SK-N-SH (cell line): ENCODE results near the gene CDH12.

Source experiments
- CTCF ChIP-seq: fragments of 200-600 bp; sonication (generic); IDR thresholded peaks from 2 replicates; pipeline ENCODE4 v1.6.1; 2017; ENCODE audit warnings: antibody characterized with exemption, mild to moderate bottlenecking, moderate library complexity
- ELF1 ChIP-seq: IDR thresholded peaks from 2 replicates; pipeline ENCODE4 v1.4.0; 2012
- EZH2phosphoT487 ChIP-seq: fragments of 200-600 bp; sonication (generic); IDR thresholded peaks from 2 replicates; pipeline ENCODE4 v1.6.1; 2017; ENCODE audit warnings: low read depth, mixed run types, mild to moderate bottlenecking, antibody characterized with exemption, moderate library complexity, borderline replicate concordance
- FOXM1 ChIP-seq: IDR thresholded peaks from 2 replicates; pipeline ENCODE4 v1.4.0; 2012; ENCODE audit warnings: low read depth, mild to moderate bottlenecking
- GABPA ChIP-seq: IDR thresholded peaks from 2 replicates; pipeline ENCODE4 v1.4.0; 2012; ENCODE audit warnings: low read depth, mild to moderate bottlenecking
- RAD21 ChIP-seq: IDR thresholded peaks from 2 replicates; pipeline ENCODE4 v1.6.1; 2012; ENCODE audit warnings: mild to moderate bottlenecking, low read length
- YY1 ChIP-seq: IDR thresholded peaks from 2 replicates; pipeline ENCODE4 v1.4.0; 2012; ENCODE audit warnings: low read depth, mild to moderate bottlenecking
- TF ChIP-seq, protein P1 (sequence below): IDR thresholded peaks from 2 replicates; pipeline ENCODE4 v1.4.0; 2012; ENCODE audit warnings: low read depth, borderline replicate concordance

- TF ChIP-seq FOXM1 = no peak
- no peak for TF ChIP-seq YY1
- no peak for TF ChIP-seq CTCF
- no peak for TF ChIP-seq RAD21
- no peak for TF ChIP-seq EZH2phosphoT487
- TF ChIP-seq, protein P1, sequence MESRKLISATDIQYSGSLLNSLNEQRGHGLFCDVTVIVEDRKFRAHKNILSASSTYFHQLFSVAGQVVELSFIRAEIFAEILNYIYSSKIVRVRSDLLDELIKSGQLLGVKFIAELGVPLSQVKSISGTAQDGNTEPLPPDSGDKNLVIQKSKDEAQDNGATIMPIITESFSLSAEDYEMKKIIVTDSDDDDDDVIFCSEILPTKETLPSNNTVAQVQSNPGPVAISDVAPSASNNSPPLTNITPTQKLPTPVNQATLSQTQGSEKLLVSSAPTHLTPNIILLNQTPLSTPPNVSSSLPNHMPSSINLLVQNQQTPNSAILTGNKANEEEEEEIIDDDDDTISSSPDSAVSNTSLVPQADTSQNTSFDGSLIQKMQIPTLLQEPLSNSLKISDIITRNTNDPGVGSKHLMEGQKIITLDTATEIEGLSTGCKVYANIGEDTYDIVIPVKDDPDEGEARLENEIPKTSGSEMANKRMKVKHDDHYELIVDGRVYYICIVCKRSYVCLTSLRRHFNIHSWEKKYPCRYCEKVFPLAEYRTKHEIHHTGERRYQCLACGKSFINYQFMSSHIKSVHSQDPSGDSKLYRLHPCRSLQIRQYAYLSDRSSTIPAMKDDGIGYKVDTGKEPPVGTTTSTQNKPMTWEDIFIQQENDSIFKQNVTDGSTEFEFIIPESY = no peak
- no peak for TF ChIP-seq ELF1
- no peak for TF ChIP-seq GABPA
These were observed 65.3 kb downstream of the CDH12 start for GRCh38 chr5:22787807-22788206.
